Stimulated activated CD4-positive, alpha-beta T cell treated with anti-CD3 and anti-CD28 coated beads, Interleukin-4, amount 100 ng/mL, for 24 hours (primary cell): ENCODE data around the gene ARHGAP20.

ENCODE experiments used
- DNase-seq: peaks from one replicate; pipeline ENCODE4 v3.0.0-alpha.2; 2020

Gene ARHGAP20

DNA sequence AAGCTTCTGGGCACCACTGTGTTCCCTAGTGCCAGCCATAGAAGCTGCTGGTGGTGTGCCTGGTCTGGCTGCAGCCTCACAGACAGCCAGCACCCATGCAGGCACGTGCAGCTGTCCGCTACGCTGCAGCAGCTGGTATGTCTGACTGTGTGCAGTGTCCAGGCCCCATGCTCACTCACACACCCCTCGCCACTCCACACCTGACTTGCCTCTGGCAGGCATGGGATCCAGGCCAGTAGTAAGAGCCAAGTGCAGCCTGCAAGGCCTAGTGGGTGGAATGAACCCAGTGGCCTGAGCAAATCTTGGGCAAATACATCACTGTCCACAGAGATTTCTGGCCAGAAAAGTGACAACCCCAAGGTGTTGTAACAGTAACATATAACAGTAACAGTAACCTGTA is 111.9 kb downstream of the ARHGAP20 start:
- DNase-seq: no peak

DNA sequence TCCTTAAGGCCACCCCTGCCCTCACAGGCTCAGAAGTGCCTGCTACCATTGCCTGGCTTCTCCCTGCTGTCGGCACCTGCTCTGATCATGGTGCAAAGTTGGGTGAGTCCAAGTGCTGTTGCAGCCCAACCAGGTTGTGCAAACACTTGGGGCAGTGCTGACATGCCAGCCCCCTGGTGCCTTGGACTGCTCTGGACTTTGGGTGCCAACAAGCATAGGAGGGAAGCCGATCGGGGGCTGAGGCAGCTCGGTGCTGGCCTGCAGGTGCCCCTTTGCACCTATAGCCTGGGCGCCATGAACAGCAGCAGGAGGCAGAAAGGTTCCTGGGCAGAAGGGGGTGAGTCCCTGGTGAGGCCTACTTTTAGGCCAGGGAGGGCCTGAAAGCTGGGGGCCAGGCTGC is 113.0 kb downstream of the ARHGAP20 start:
- no peak for DNase-seq

DNA sequence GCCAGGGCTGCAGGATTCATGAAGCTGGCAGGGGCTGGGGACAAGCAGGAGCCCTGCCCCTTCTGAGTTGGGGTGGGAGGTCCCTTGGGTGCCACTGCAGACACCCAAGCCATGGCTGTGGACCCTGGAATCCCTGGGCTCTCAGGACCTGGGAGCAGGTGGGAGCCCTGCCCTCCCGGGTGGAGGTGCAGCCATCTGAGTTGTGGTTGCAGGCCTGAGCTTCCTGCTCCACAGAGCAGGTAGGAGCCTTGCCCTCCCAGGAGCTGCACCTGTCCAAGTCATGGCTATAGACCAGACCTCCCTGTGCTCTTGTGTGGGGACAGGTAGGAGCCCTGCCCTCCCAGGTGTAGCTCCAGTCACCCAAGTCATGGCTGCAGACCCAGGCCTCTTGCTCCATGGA is 113.5 kb downstream of the ARHGAP20 start:
- no peak for DNase-seq

DNA sequence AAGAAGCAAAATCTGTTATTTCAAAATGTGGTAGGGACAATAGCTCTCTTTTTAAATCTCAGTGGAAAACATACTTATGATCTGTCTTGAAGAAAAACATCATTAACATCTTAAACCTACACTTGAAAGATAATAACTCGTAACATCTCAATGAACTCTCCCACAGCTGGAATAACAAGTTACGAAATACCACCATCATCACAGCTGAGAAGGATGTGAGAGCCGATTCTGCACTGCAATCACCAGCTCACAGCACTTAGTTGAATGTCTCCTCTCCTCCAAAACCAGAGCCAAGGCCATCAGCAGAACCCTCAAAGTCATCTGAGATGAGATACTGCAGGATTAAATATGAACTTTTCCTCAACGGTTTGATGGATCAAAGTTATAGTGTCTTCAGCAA is 124.3 kb downstream of the ARHGAP20 start:
- DNase-seq: no peak

DNA sequence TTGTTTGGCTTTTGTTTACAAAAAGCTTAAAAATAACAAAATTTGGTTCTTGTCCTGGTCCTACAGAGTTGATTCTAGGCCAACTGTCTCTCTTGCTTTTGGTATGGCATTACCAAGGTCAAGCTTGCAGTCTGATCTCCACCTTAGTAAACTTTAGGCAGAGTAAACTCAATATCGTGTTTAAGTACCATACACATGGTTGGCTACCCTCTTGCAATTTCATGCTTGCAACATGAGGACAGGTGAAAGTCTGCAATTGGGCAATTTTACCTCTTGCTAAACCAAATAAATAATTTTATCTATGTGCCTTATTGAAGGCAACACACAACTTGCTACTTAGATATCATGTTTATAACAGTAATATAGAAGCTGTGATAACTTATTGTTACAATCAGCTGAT is 125.1 kb downstream of the ARHGAP20 start:
- no peak for DNase-seq

DNA sequence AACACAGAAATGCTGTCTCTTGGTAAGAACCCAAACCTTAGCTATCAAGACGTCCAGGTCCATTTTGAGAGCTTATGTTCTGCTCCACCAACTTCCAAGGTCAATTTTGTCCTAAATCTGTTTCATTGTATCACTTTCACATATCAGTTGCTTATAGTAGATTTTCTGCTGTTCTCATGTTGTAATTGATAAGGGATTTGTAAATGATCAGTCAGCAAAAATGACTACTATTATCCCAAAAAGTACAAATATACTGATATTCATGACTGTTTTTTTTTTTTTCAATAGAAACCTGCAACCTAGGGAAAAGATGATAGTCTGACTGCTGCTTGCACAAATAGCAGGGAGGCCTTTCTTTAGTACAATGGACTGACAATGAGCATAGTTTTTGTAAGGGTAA is 128.1 kb downstream of the ARHGAP20 start:
- DNase-seq: no peak

DNA sequence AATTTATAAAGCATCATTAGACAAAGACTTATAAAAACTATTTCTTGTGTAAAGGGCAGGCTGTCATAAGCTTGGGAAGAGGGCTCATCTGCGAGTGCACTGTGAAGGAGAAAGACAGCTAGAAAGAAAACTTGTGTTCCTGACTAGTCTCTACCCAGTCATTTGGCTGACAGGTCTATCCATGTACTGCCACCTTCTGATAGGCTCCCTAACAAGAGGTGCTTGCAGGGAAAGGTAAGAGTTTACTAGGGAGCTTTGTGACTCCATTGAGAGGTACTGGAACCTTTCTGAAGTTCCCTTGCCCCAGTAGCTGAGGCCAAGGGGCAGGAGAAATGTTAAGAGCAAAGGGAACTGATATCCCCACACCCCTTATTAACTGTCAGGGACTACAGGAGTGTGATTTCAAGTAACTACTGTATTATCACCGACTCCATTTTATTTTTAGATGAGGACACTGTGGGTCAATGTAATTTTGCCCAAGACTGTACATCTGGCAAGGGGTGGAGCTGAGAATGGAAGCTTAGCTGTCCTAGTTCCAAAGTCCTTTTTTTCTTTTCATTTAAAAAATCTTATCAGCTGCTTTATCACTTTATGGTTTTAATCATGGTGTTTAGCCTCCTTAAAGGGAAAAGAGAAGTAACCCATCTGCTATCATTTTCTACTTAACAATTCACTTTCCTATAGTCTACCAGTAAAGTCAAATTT is 129.4 kb downstream of the ARHGAP20 start:
- no peak for DNase-seq

DNA sequence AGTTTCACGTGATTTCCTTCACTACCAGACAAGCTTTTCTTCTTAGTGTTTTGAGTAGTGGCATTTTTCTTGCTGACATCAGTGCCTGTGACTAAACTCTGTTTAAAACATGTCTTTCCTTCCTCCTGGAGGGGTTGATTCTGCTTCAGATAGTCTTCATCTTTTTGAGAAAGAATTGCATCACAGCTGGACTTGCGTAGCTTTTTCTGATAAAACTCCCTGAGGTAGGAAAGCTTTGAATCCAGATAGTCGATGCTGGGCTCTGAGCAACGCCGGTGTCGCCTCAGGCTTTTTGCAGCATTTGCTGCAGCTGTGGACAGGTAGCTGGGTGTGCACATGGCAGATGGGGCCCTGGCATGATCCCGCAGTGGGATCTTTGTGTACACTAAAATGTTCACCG is 131.7 kb downstream of the ARHGAP20 start:
- DNase-seq: no peak

DNA sequence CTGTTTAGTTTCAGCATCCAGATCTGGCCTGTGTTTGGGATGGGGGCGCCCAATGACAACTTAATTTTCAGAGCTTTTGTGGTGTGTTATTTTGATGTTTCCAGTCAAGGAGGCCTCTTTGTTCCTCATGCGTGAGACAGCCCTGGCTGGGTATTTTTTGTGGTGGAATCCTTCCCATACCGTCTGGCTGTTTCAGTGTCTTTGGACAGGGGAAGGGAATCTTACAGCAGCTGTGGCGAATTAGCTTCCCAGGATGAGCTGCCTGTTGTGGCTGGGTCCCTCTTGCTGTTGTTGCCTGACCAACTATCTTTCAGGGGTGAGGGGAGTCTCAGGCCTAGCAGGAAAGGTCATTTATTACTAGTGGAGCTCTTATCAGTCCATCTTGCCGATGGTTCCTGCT is 138.8 kb downstream of the ARHGAP20 start:
- no peak for DNase-seq

DNA sequence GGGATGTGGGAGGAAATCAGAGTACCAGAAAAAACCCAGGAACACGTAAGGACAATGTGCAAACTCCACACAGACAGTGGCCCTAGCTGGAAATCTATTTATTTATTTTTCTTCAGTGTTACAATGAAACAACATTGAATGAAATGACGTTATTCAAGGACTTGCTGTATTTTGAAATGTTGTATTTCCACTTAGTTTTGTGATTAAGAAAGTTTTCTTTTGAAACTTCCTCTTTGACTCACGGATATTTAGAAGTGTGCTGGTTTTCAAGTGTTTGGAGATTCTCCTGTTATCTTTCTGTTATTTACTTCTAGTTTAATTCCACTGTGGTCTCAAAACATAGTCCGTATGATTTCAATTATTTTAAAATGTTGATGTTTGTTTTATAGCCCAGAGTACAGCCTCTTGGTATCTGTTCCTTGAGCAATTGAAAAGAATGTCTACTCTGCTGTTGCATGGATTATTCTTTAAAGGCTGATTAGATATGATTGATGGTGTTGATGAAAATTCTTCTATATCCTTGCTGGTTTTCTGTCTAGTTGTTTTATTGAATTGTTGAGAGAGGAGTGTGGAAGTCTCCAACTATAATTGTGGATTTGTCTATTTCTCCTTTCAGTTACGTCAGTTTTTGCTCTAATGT is 141.0 kb downstream of the ARHGAP20 start:
- DNase-seq: no peak

DNA sequence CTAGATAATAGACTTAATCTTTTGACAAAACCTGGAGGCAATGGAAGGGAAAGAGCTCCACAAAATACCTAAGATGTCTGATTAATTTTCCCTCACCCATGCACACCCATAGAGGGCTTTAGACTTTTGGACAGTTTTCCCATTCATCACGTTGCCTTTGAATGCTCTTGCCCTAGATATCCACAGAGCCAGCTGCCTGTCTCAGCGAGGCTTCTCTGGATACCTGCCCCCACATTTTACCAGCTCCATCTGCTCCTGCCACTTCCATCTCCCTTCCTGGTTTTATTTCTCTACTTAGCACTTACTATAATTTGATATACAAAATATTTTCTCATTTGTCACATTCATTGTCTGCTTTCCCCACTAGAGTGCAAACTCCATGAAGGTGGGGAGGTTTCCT is 145.7 kb downstream of the ARHGAP20 start:
- DNase-seq: no peak

DNA sequence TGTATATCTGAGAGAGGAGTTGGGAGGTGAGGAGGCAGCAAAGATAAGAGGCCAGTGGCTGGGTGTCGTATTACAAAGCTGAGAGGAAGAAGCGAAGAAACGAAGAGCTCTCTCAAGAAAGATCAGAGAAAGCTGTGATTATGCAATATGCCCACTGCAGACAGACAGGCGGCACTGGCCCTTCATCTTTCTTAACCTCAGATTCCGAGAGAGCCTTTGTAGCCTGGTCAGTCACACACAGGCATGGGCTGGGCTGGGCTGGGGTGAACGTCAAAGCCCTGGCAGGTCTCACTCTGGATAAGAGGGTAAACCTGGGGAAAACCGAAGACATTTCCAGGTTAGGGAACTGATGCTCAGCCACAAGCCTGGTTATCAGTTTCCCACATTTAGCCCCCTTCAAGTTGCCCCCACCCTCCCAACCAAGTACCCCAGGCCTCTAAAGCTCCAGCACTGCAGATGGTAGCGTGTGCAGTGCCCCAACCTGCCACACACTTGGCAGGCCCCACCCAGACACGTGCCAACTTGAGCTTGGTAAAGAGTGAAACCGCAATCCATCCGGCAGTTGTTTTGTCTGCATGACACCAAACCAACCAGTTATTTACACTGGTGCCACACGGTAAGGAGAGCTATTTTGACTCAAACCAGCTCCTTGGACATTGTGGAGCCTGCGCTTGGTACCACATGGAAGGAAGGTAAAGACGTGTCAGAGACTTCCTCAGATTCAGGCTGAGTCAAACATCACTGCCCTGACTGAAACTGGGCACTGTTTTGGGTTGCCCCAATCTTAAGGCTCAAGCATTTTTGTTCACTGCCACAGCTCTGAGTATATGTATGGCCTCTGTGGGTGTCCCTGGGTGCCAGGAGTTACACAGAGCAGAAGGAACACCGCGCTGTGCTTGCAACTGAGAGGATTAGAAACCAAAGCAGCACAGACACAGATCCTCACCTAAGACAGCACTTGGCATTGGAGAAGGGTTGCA is 146.6 kb downstream of the ARHGAP20 start:
- DNase-seq: no peak

DNA sequence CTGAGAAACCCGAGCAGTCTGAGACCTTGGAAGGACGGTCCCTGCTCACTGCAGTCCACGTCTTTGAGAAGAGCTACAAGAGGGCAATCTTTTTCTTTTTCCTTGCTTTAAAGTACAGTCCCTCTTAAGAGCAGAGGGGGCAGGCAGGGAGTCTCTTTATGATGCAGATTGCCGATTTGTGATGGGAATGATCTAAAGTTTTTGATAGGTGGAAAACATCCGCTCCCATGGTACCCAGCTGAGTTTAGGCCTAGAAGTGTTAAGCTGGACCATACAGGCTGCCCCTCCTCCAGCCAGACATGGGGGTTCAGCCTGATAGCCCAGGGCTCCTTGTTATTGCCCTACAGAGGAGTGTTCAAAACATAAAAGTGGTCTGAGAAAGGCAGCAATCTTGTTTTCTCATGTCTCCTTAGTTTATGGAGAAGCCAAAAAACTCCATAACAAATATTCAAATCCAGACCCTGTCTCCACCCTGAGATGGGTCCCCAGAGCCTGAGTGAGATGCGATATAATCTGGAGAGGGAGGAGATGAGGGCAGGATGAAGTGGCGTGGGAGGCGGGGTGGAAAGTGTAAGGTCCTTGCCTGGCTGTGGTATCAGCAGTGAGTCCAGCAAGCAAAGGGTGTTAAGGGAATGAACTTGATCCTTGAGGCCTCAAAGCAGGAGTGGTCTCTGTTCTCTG is 147.4 kb downstream of the ARHGAP20 start:
- DNase-seq: no peak

DNA sequence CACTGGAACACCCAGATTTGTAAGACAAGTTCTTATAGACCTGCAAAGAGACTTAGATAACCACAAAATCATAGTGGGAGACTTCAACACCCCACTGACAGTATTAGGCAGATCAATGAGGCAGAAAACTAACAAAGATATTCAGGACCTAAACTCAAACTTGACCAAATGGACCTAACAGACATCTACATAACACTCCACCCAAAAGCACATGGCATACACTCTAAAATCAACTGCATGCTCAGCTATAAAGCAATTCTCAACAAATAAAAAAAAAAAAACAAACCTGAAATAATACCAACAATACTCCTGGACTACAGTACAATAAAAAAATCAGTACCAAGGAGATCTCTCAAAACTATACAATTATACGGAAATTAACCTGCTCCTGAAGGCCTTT is 167.5 kb downstream of the ARHGAP20 start:
- no peak for DNase-seq

DNA sequence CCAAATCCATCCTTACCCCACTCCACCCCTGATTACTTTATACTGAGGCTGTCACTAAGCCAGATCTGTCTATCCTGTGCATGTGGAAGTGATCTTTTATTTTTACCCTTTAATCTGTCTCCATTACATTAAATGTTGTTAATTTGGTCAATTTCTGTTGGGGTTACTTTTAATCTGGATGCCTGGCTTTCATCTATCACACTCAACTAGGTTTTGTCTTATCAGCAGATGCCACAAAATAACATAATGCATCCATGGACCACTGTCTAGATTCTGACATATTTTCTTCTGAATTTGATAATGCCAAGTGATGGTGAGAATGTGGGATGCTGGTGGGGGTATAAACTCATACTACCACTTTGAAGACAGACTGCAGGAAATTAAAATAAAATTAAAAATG is 174.1 kb downstream of the ARHGAP20 start:
- DNase-seq: no peak

DNA sequence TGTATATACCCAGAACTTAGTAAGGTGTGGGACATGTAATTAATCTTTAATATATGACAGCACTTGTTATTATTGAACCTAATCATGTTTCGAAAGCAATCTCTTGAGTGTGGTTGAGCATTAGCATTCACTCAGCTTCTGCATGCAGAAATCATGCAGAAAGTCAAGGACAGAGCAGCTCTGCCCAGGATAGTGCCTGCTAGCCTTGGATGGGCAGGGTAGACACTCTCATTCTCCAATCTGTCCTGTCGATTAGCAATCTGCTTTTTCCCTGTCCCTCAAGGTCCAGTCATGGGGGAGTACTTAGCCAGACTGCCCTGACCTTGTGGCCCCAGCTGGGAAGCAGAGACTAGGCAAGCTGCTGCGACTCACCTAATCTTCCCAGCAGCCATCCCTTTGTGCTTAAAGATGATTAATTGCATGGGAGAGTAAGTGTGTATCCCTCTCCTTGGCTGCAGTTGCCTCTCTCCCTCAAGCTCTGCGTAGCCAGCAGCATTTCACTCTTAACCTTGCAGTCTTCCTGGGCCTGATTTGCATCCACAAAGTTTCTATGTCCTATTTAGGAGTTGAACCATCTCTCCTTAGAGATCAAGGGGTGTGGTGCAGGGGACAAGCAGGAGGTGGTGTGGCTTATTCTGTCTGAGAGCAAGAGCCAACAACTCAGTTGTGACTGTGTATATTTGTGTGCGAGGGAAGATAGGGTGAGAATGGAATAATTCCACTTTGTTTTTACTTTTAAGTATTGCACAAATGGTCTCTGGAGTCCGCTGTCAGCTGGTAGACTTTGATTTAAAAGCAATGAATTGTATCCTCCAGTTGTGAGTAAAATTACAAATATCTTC is 181.1 kb downstream of the ARHGAP20 start:
- DNase-seq: no peak

DNA sequence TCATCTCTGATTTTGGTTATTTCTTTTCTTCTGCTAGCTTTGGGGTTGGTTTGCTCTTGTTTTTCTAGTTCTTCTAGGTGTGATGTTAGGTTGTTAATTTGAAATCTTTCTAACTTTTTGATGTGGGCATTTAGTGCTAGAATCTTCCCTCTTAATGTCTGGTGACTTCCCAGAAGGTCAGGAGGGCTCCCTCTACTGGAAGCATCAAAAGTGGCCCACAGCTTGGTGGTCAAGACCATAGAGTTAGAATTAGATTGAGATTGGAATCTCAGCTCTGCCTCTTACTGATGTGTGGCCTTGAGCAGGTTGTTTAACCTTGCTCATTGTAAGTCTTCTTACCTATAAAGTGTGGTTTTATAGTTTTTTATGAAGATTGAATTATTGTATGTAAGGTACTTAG is 183.2 kb downstream of the ARHGAP20 start:
- no peak for DNase-seq

DNA sequence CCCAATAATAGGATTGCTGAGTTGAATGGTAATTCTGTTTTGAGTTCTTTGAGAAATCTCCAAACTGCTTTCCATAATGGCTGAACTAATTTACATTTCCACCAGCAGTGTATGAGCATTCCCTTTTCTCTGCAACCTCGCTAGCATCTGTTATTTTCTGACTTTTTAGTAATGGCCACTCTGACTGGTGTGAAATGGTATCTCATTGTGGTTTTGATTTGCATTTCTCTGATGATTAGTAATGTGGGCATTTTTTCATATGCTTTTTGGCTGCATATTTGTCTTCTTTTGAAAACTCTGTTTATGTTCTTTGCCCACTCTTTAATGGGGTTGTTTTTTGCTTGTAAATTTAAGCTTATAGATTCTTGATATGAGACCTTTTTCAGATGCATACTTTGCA is 185.1 kb downstream of the ARHGAP20 start:
- DNase-seq: no peak
